ENCODE measurements around the gene NR2F2.

The NR2F2 gene

GRCh38 chr15:96330450-96331143 lies at the start of gene NR2F2:
Gene NR2F2, plus strand, starts transcription at chr15:96330700. Its CDS starts 1,406 bp downstream, at chr15:96332106.
- FAIRE-seq: no peak

DNA sequence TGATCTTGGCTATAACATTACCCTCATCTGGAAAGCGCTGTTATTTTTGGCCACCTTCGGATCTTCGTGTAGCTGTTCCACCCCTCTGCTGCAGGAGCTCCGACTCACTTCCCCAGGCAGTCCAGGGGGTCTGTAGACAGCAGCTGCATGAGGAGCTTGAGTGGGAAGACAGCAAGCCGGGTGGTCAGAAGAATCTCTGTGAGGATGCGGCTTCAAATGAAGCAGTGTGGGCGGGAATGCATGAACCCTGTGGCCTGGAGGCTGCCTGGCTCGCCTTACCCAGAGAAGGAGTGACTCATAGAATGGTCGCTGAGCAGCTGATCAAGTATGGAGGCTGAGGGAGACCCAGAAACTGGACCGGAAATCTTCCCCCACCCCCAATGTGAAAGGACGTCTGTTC lies 45.2 kb upstream of the NR2F2 start:
- FAIRE-seq: no peak

DNA sequence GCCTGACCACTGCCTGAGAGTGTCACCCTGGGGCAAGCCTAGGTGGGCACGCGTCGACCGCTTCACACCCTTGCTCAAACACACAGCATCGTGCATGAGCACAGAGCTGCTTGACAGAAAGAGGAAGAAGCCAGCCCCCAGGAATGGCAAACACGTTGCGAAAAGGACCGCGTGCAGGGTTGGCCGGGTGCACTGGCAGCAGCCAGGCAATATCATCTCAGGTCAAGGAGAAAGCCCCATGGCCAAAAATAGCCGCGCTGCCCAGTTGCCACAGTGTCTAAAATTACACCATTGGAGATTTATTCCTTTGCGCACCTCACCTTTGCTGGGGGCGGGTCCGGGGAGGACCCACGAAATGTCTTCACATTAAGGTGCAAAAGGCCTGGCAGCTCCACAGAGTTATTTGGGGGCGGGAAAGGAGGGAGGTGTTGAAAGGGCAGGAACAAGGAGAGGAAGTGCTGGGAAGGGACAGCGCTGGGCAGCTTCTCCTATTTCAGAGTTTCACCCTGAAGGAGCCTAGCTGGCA lies 44.7 kb upstream of the NR2F2 start:
- no peak for FAIRE-seq

- FAIRE-seq: no peak
Observed at GRCh38 chr15:96290679-96291078, 39.8 kb upstream of the NR2F2 start.

- no peak for FAIRE-seq
Observed at GRCh38 chr15:96292635-96293034, 37.9 kb upstream of the NR2F2 start.

DNA sequence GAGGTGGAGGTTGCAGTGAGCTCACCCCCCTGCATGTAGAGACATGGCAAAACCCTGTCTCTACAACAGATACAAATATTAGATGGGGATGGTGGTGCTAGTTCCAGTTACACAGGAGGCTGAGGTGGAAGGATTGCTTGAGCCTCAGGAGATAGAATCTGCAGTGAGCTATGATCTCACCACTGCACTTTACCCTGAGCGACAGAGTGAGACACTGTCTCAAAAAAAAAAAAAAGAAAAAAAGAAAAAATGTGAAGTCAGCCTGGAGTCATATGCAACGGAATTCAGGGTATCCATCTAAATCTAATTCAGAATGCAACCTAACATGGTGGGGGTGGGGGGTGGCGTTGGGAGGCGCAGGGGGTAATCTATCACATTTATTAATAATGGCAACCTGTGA lies 37.1 kb upstream of the NR2F2 start:
- no peak for FAIRE-seq

- no peak for FAIRE-seq
Observed at GRCh38 chr15:96294766-96295165, 35.7 kb upstream of the NR2F2 start.

DNA sequence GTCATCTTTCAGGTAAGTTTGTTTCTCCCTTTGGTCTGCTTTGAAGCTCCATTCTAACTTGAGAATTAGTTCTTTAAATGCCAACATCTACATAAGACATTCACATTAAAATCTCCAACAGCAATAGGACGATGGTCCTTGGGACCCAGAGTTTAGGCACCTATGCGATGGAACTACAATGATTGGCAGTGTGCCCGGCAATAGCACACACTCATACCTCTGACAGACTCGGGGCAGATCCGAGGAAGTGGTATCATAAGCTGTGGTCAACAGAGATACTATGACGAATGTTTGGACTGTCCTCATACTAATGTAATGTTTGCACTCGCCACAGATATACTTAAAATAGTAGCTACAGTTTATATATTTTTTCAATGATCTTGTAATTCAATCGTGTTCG lies 34.2 kb upstream of the NR2F2 start:
- no peak for FAIRE-seq

DNA sequence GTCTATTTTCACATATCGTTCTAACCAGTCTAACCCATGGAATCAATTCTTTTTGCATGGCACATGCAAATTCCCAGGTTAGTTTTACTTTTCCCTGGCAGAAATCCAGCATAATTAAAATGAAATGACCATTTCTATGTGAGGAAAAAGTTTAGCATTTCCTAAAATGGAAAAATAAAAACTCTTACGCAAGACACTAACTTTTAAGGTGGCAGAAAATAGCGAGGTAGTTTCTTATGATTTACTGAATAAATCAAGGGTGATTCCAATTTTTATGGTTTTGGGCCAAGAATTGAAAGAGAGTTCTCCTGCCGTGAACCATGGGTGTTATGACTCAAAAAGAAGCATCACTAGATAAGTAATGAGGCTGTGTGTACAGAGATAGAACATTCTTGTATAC lies 32.7 kb upstream of the NR2F2 start:
- no peak for FAIRE-seq

DNA sequence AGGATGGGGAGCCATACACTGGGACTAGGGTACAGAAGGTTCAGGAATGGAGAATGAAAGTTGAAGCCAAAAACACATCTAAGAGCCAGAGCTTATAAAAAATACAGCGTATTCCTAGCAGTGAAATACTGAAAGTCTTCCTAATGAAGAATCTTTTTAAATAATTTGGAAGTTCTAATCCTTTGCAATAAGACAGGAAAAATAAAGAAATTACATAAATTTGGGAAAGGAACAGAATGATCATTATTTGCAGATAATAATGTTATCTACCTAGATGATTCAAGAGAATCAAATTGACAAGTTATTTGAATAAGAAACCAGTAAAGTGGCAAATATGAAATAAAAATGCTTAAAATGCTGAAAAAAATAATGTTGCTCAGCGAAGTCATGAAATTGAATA lies 32.3 kb upstream of the NR2F2 start:
- FAIRE-seq: no peak

GRCh38 chr15:96300836-96301235 lies 29.7 kb upstream of the NR2F2 start:
- no peak for FAIRE-seq

- no peak for FAIRE-seq
Observed at GRCh38 chr15:96303503-96304056, 26.9 kb upstream of the NR2F2 start.

GRCh38 chr15:96304839-96305238 lies 25.7 kb upstream of the NR2F2 start:
- FAIRE-seq: no peak

DNA sequence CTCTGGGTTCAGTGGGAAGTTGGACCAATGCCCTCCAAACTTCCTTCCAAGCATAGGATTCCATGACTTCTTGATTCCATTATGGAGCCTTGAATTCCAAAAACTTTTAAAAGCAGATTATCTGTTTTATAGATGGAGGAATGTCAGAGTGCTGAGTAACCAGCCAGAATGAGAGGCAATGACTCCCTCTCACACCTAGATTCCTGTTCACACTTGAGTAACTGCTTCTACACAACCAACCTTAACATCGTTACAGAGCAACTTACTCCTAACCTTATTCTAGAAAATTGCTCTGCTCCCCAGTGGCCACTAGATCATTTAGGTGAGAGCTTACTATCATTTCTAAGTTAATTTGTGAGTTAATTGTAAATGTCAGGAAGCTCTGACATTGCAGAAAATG lies 24.2 kb upstream of the NR2F2 start:
- FAIRE-seq: no peak

- FAIRE-seq: no peak
Observed at GRCh38 chr15:96307856-96308394, 22.6 kb upstream of the NR2F2 start.

DNA sequence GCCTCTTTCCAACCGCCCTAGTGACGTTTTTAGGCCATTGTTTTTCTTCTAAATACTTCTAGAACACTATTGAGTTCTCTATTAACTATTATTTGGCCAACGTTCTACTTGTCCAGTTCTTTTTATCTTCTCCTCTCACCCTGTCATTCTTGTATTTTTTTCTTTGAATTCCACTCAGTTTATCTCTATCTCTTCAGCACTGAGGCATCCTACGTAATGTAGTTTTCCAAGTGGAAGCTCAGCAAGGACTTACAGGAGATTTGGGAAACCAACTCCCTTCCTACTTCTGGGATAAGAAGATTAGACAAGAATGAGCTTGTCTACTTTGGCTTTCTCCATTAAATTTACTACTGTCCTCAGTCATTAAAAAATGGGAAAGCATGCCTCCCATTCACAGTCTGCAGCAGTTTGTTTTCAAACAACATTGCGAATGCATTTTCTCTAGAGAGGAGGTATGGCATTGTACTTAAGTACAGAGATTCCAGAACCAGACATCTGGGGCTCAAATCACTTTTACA lies 21.3 kb upstream of the NR2F2 start:
- FAIRE-seq: no peak

GRCh38 chr15:96311256-96311955 lies 19.1 kb upstream of the NR2F2 start:
- no peak for FAIRE-seq

DNA sequence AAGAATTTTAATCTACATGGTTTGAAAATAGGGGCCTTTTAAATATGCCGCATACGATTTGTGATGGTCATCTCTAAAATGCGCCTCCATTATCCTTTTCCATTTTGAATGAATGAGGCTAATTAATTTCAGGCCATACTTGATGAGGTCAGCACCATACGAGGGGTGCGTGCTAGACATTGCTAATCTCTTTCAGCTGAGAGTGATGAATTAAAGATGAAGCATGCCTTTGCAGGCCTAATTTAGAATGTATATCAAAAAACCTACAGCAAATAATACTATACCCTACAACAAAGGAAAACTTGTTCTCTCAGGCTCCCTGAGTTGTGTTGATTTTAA lies 18.6 kb upstream of the NR2F2 start:
- no peak for FAIRE-seq

DNA sequence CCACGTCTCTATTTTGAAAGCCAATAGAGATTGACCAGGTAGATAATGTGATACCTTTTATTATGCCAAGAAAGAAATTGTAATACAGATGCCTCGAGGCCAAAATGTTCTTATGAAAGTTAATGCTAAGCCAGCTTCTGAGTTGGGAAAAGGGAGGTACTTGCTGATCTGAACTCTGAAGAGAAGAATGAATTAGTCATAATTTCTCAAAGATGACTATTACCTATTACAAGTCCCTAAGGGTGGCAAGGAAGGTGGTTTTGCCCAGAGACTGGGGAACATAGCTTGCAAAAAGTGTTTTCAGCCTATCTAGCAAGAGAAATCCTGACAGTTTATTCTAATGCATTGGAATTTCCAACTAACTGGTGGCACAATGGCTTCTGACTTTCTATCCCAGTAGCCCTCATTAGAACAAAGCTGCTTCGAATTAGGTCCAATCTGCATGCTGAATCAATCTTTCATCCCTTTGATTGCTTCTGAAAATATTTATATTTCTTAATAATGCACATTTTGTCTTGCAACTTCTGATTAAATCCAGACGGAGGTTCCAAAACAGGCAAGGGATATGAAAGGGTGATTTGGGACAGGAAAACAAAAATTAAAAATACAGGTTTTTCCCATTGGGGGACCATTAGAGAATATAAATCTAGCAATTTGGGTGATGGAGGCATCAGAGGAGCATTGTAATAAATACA lies 17.7 kb upstream of the NR2F2 start:
- no peak for FAIRE-seq

- no peak for FAIRE-seq
Observed at GRCh38 chr15:96314518-96314917, 16.0 kb upstream of the NR2F2 start.

- no peak for FAIRE-seq
Observed at GRCh38 chr15:96314963-96315362, 15.5 kb upstream of the NR2F2 start.

- no peak for FAIRE-seq
Observed at GRCh38 chr15:96316953-96317629, 13.4 kb upstream of the NR2F2 start.

DNA sequence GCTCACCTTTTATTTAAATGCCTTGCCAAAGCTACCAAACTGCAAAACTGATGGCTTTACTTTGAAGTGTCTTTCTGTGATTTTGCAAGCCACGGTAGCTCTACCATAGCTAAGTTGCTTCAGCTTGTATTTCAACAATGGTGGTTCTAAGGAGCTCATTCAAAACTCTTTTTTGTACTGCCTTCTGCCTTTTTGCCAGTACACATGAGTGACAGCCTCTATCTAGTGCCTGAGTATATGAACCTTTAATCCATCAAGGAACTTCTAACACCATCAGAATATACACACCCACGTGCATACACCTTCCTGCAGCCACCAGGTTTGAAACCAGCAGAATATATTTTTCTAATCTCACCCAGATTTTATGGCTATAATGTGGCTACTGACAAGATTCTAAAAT lies 10.4 kb upstream of the NR2F2 start:
- no peak for FAIRE-seq

Data from islet of Langerhans (tissue), 1 donor.